Liver (tissue), 2 donors: Measurements from ENCODE around the gene TRMT1.

Experiments
- TF ChIP-seq, protein P1 (sequence below): IDR thresholded peaks from 2 replicates; pipeline ENCODE4 v1.6.1; 2016; ENCODE audit warnings: antibody characterized with exemption
- TF ChIP-seq, protein P2 (sequence below): fragments of 150-350 bp; IDR thresholded peaks from 2 replicates; pipeline ENCODE4 v1.5.1; 2017; ENCODE audit warnings: improper control_type of control experiment, low read depth, low read length; ENCODE audit not compliant: missing input control
- TF ChIP-seq, protein P3 (sequence below): IDR thresholded peaks from 2 replicates; pipeline ENCODE4 v1.6.1; 2016; ENCODE audit warnings: antibody characterized with exemption
- TF ChIP-seq, protein P4 (sequence below): IDR thresholded peaks from 2 replicates; pipeline ENCODE4 v1.6.1; 2016; ENCODE audit warnings: antibody characterized with exemption, mild to moderate bottlenecking
- donor health status: healthy.

DNA sequence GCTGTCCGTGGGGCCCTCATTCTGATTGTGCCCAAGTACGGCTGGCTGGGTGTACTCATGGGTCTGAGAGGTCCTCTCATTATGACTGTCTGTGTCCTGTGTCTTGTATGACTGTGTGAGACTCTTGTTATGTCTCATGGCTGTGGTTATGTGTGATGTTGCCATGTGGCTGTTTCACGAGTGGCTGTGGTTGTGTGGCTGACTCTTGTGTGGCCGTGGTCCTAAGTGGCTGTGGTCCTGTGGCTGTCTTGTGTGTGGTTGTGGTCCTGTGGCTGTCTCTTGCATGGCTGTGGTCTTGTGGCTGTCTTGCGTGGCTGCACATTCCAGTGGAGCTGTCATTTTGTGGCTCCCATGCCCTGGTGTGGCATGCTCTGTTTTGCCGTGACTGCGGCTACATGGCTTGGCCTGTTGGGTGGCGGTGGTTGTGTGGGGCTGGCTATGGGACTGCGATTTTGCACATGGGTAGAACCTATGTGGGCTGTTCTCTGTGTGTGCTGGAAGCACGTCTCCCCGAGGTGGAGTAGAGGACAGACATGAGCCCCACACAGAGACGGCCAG, 16.4 kb downstream of the TRMT1 start:
- TF ChIP-seq, protein P1, sequence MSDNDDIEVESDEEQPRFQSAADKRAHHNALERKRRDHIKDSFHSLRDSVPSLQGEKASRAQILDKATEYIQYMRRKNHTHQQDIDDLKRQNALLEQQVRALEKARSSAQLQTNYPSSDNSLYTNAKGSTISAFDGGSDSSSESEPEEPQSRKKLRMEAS: no peak
- TF ChIP-seq, protein P2, sequence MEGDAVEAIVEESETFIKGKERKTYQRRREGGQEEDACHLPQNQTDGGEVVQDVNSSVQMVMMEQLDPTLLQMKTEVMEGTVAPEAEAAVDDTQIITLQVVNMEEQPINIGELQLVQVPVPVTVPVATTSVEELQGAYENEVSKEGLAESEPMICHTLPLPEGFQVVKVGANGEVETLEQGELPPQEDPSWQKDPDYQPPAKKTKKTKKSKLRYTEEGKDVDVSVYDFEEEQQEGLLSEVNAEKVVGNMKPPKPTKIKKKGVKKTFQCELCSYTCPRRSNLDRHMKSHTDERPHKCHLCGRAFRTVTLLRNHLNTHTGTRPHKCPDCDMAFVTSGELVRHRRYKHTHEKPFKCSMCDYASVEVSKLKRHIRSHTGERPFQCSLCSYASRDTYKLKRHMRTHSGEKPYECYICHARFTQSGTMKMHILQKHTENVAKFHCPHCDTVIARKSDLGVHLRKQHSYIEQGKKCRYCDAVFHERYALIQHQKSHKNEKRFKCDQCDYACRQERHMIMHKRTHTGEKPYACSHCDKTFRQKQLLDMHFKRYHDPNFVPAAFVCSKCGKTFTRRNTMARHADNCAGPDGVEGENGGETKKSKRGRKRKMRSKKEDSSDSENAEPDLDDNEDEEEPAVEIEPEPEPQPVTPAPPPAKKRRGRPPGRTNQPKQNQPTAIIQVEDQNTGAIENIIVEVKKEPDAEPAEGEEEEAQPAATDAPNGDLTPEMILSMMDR: no peak
- TF ChIP-seq, protein P3, sequence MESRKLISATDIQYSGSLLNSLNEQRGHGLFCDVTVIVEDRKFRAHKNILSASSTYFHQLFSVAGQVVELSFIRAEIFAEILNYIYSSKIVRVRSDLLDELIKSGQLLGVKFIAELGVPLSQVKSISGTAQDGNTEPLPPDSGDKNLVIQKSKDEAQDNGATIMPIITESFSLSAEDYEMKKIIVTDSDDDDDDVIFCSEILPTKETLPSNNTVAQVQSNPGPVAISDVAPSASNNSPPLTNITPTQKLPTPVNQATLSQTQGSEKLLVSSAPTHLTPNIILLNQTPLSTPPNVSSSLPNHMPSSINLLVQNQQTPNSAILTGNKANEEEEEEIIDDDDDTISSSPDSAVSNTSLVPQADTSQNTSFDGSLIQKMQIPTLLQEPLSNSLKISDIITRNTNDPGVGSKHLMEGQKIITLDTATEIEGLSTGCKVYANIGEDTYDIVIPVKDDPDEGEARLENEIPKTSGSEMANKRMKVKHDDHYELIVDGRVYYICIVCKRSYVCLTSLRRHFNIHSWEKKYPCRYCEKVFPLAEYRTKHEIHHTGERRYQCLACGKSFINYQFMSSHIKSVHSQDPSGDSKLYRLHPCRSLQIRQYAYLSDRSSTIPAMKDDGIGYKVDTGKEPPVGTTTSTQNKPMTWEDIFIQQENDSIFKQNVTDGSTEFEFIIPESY: no peak
- TF ChIP-seq, protein P4, sequence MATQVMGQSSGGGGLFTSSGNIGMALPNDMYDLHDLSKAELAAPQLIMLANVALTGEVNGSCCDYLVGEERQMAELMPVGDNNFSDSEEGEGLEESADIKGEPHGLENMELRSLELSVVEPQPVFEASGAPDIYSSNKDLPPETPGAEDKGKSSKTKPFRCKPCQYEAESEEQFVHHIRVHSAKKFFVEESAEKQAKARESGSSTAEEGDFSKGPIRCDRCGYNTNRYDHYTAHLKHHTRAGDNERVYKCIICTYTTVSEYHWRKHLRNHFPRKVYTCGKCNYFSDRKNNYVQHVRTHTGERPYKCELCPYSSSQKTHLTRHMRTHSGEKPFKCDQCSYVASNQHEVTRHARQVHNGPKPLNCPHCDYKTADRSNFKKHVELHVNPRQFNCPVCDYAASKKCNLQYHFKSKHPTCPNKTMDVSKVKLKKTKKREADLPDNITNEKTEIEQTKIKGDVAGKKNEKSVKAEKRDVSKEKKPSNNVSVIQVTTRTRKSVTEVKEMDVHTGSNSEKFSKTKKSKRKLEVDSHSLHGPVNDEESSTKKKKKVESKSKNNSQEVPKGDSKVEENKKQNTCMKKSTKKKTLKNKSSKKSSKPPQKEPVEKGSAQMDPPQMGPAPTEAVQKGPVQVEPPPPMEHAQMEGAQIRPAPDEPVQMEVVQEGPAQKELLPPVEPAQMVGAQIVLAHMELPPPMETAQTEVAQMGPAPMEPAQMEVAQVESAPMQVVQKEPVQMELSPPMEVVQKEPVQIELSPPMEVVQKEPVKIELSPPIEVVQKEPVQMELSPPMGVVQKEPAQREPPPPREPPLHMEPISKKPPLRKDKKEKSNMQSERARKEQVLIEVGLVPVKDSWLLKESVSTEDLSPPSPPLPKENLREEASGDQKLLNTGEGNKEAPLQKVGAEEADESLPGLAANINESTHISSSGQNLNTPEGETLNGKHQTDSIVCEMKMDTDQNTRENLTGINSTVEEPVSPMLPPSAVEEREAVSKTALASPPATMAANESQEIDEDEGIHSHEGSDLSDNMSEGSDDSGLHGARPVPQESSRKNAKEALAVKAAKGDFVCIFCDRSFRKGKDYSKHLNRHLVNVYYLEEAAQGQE: no peak
